ENCODE data around the gene PARD3. TPM values are rescaled to one million over a fixed set of nuclear protein-coding genes. Genes with fewer than 3 reads are reported as not detected.

Gene PARD3
- total and polyA plus RNA-seq, 8 donors, result 25.6 to 54.5 (median 47.8) TPM

DNA sequence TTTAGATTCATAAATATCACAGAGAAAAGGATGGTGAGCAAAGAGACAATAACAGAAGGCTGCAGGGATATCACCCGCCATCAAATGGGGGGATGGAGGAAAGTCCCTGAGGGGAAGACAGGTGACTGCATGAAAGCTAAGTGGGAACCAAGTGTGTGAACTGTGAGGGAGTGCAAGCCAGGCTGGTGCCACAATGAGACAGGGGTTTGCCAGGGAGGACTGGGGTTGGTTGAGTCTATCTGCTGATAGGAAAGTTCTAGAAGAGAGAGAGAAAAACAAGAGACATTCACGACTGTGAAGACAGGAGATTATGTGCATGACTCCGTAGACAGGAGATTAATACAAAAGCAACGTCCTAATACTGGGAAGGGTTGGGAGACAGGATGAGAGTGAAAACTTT lies 376.4 kb downstream of the PARD3 start:
- H3K36me3 ChIP-seq, result no peaks in the 10 kb centered on the region
- intact Hi-C loops (cut with DNase I), result no loop called here

GRCh38 chr10:34437906-34438305 lies 377.2 kb downstream of the PARD3 start:
- Histone ChIP-seq H3K36me3 (no peaks in the 10 kb centered on the region), H3K9me3 (no peaks in the 10 kb centered on the region), H3K27ac (no peak overlapping the region), H3K4me3 (no peak overlapping the region), H3K4me1 (no peaks in the 10 kb centered on the region), H3K27me3 (no peaks in the 10 kb centered on the region)
- intact Hi-C loops (cut with DNase I), result no loop called here
- no peak for ATAC-seq
- DNase-seq, result no peak
- no peak for TF ChIP-seq CTCF (IDR thresholded peaks at IDR 0.05)

More for the DNA sequence above, 376.4 kb downstream of the PARD3 start:
- Histone ChIP-seq H3K9me3 (no peaks in the 10 kb centered on the region), H3K27me3 (no peaks in the 10 kb centered on the region), H3K4me3 (no peak overlapping the region), H3K4me1 (no peaks in the 10 kb centered on the region), H3K27ac (no peak overlapping the region)
- DNase-seq (no peak), ATAC-seq (no peak)
- no peak for TF ChIP-seq CTCF (IDR thresholded peaks at IDR 0.05)

GRCh38 chr10:34434119-34434594 lies 380.9 kb downstream of the PARD3 start:
- ATAC-seq (peak; percentile 43), DNase-seq (no peak)
- Histone ChIP-seq H3K4me1 (peaks cover 0 to 4% of the 10 kb centered on the region in 2 donors), H3K9me3 (no peaks in the 10 kb centered on the region), H3K27ac (no peak overlapping the region), H3K4me3 (no peak overlapping the region), H3K27me3 (no peaks in the 10 kb centered on the region), H3K36me3 (no peaks in the 10 kb centered on the region)
- intact Hi-C loops (cut with DNase I), result no loop called here
- TF ChIP-seq CTCF (IDR thresholded peaks at IDR 0.05), result no peak

GRCh38 chr10:34433241-34434076 lies 381.6 kb downstream of the PARD3 start:
- intact Hi-C loops (cut with DNase I), result no loop called here
- H3K27ac ChIP-seq, result no peak overlapping the region

More at GRCh38 chr10:34433241-34434076, 381.6 kb downstream of the PARD3 start:
- Histone ChIP-seq H3K27me3 (no peaks in the 10 kb centered on the region), H3K4me3 (no peak overlapping the region), H3K9me3 (no peaks in the 10 kb centered on the region), H3K36me3 (no peaks in the 10 kb centered on the region), H3K4me1 (peaks cover 0 to 4% of the 10 kb centered on the region in 2 donors)
- TF ChIP-seq CTCF (IDR thresholded peaks at IDR 0.05), result no peak
- DNase-seq (no peak), ATAC-seq (no peak)
